Measurements from ENCODE around the gene KCNIP1.

- TF ChIP-seq, protein P1, sequence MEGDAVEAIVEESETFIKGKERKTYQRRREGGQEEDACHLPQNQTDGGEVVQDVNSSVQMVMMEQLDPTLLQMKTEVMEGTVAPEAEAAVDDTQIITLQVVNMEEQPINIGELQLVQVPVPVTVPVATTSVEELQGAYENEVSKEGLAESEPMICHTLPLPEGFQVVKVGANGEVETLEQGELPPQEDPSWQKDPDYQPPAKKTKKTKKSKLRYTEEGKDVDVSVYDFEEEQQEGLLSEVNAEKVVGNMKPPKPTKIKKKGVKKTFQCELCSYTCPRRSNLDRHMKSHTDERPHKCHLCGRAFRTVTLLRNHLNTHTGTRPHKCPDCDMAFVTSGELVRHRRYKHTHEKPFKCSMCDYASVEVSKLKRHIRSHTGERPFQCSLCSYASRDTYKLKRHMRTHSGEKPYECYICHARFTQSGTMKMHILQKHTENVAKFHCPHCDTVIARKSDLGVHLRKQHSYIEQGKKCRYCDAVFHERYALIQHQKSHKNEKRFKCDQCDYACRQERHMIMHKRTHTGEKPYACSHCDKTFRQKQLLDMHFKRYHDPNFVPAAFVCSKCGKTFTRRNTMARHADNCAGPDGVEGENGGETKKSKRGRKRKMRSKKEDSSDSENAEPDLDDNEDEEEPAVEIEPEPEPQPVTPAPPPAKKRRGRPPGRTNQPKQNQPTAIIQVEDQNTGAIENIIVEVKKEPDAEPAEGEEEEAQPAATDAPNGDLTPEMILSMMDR (IDR thresholded peaks at IDR 0.05): no peak
- TF ChIP-seq POLR2AphosphoS2 (conservative IDR thresholded peaks at IDR 0.05; ENCODE audit: low read length) (no peak), MAZ (IDR thresholded peaks at IDR 0.05; ENCODE audit: borderline replicate concordance, low read depth, low read length) (no peak), CEBPB (IDR thresholded peaks at IDR 0.05) (no peak), EP300 (IDR thresholded peaks at IDR 0.05) (no peak), MAX (IDR thresholded peaks at IDR 0.05) (no peak)
Observed at GRCh38 chr5:170546282-170546681, 42.5 kb downstream of the KCNIP1 start.
